ENCODE data around the gene ELK4.

ELK4 gene

DNA sequence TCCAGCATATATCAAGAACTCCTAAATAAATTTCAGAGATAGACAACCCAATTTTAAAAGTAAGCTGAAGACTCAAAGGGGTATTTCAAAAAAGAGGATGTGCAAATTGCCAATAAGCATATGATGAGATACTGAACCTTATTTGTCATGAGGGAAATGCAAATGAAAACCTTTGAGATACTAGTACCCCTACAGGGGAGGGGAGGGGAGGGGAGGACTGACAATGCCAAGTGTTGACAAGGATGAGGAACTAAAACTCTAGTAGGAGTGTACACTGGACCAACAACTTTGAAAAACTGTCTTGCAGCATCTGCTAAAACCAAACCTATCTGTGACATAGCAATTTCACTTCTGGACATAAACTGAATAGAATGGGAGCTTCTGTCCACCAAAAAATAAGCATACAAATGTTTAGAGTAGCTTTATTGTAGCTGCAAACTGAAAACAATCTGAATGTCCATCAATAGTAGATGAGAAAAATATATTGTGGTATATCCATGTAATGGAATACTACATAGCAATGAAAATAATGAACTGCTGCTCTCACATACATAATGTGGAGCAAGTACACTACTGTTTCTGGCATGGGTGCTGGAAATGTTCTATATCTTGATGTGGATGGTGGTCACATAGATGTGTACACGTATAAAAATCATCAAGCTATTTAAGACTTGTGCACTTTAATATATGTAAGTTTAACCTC, 70.2 kb downstream of the ELK4 start:
- DNase-seq (ENCODE audit: low read depth) = no peak
